DMS 273 (cell line): ENCODE measurements around the gene SLC39A5.
"Not testable (repeated sequence)": the region's sequence is repeated elsewhere in the genome, so short reads cannot be mapped to it uniquely, and the experiment has no call there.

Experiments used
- DNase-seq: peaks from one replicate; lab custom pipeline; 2025; ENCODE audit not compliant: unreplicated experiment; lab: John Stamatoyannopoulos, UW

The SLC39A5 gene

GRCh38 chr12:56242986-56243385 lies 13.1 kb downstream of the SLC39A5 start:
- no peak for DNase-seq

DNA sequence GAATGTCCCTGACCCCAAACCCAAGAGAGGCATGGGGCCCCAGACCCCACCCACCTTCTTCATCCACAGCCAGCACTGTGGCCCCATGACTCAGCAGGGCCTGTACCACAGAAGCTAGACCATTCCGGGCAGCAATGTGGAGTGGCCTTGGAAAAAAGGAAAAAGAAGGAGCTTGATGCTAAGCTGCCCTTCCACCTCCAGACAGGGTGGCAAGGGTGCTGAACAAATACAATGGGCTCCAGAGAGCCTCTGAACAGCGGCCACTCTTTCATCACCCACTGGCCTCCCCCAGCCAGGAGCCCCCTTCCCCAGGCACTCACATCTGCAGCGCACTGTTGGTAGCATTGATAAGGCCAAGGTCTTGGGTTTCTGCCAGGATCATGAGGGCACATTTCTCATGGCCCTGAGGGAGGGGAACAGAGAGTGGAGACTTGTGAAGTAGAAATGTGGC lies 13.9 kb downstream of the SLC39A5 start:
- DNase-seq: no peak

DNA sequence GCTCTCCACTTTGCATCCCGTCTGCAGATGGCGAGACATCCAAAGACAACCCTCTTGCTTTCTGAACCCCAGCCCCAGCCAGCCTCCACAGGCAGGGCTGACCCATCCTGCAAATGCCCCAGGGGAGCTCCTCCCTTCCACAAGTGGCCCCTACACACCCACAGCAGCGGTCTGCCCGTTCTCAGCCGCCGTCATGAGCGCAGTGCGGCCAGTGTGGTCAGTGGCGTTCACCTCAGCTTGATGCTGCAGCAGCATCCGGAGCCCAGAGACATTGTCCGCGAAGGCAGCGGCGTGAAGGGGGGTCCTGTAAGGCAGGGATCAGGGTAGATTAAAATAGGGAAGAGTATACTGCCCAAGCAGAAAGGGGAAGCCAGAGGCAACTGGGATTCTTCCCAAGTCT lies 14.6 kb downstream of the SLC39A5 start:
- no peak for DNase-seq

DNA sequence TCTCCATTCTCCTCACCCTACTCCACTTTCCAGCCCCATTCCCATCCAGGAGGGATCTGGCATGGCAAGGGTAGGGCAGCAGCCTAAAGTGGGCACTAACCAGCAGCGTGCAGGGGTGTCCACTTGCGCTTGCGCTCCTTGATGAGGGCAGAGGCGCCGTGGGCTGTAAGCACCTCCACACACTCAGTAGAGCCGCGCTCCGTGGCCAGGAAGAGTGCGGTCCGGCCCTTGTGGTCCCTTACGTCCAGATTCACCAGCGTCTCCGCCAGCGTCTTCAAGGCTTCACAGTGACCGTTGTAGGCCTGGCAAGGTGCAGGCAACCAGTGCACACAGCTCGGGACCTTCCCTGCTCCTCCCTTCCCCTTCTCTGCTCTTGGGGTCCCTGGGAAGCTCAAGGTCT lies 18.1 kb downstream of the SLC39A5 start:
- no peak for DNase-seq

- no peak for DNase-seq
These were observed 18.9 kb downstream of the SLC39A5 start for GRCh38 chr12:56248711-56249110.

GRCh38 chr12:56252649-56253048 lies 22.8 kb downstream of the SLC39A5 start:
- no peak for DNase-seq

- no peak for DNase-seq
These were observed 23.2 kb downstream of the SLC39A5 start for GRCh38 chr12:56253091-56253490.

DNA sequence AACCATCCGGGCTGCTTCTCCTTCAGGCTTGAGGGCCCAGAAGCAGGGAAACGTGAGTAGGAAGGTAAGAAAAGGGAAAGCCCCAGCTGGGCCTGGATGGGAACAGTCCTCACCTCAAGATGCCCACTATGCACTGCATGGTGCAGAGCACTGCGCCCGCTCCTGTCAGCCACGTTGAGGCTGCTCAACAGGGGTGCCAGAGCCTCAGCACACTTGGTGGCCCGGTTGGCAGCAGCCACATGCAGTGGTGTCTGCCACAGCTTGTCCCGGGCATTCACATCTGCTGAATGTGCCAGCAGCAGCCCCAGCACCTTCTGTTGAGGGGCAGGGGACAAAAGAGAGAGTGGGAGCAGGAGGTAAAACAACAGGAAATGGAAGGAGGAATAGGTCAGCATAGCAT lies 25.8 kb downstream of the SLC39A5 start:
- DNase-seq: no peak

DNA sequence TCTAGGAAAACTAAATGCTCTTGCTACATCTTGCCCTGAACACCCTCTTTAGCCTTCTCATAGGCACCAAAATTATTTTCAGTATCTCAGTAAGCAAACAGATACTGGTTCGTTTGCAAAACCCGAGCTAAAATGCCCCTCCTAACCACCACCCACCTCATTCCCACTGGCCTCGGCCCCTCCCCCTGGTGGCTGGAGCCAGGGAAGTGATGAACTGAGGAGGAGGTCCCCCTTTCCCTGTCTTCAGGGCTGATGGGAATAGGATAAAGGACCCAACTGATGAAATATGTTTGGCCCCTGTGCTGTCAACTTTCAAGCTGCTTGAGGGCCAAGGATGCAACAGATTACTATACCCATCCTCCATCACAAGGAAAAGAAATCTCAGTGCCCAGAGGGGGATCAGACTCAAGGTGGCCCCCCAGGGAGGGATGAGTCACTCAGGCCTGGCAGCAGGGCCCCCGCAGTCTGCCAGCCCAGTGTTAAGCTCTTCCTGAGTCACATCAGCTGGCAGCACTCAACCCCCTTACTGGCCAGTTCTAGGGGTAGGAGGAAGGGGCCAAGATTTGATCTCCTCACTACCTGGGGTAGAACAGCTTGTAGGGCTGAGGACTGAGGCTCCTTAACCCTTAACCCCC lies 26.6 kb downstream of the SLC39A5 start:
- DNase-seq: peak; percentile 28

DNA sequence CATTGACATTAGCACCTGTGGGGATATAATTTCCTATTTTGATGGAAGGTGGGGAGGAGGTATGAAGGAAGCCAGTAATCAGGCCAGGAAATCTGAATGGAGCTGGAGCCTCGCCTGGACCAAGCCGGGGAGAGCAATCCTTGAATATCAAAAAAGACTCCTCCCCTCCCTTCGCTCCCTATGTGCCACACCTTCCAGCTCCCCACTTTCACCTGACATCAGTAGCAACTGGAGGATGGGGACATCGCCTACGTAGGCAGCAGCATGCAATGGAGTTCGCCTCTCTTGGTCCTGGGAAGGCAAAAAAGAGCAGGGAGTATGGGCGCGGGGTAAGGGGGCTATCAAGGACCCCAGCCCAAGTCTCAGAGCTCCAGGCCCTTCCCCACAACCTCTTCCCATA lies 27.2 kb downstream of the SLC39A5 start:
- DNase-seq: no peak

- DNase-seq: peak; percentile 63
These were observed 27.7 kb downstream of the SLC39A5 start for GRCh38 chr12:56257491-56258067.

DNA sequence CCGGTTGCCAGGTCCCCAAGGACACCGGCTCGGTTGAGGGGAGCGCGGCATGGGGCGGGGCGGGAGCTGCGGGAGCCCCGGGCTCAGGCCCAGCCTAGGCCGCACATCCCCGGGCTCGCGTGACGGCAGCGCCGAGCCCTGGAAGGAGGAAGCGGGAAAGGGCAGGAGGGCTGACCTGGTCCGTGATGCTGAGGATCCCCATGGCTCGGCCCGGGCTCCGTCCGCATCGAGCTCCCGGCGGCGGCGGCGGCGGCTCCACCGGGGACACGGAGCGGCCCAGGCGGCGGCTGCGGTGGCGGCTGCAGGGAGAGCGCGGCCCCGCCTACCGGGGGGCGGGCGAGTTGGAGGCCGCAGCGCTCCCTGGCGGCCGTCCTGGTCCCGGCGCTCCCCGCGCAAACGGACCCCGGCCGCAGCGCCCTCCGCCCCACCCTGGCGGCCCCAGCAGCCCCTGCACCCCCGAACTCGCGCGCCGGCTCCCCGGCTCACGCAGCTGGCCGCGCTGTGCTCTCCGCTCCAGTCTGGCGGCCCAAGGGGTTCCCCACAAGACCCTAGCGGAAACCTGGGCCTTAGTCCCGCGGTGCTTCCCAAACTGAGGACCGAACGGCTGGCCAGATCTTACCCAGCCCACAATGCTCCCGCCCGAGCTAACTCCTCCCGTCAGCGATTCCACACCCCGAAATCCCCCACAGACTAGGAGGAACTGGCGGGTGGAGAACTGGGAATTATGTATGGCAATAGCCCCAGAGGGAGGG lies 28.4 kb downstream of the SLC39A5 start, which contains the start of gene ANKRD52:
Gene ANKRD52 (minus strand): TSS at position 317 of the 752 bp plus-strand sequence. CDS start 115 bp downstream, at position 202.
- peak; percentile 86 for DNase-seq

GRCh38 chr12:56258820-56259183 lies 29.0 kb downstream of the SLC39A5 start:
- DNase-seq: no peak

DNA sequence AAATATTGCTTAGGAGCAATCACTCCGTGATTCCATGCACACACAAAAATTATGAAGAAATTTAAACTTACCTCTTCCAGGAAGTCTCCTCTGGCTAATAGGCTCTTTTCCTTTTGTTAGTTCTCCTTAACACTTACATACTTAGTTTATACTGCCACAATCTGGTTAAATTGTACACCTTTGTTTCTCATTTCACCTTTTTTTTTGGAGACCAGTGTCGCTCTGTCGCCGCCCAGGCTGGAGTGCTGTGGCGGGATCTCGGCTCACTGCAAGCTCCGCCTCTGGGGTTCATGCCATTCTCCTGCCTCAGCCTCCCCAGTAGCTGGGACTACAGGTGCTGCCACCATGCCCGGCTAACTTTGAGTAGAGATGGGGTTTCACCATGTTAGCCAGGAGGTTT lies 30.5 kb downstream of the SLC39A5 start:
- DNase-seq: no peak

- no peak for DNase-seq
These were observed 31.1 kb downstream of the SLC39A5 start for GRCh38 chr12:56260921-56261320.

GRCh38 chr12:56261503-56262232 lies 31.8 kb downstream of the SLC39A5 start:
- no peak for DNase-seq

GRCh38 chr12:56262955-56263354 lies 33.1 kb downstream of the SLC39A5 start:
- DNase-seq: not testable (repeated sequence)

DNA sequence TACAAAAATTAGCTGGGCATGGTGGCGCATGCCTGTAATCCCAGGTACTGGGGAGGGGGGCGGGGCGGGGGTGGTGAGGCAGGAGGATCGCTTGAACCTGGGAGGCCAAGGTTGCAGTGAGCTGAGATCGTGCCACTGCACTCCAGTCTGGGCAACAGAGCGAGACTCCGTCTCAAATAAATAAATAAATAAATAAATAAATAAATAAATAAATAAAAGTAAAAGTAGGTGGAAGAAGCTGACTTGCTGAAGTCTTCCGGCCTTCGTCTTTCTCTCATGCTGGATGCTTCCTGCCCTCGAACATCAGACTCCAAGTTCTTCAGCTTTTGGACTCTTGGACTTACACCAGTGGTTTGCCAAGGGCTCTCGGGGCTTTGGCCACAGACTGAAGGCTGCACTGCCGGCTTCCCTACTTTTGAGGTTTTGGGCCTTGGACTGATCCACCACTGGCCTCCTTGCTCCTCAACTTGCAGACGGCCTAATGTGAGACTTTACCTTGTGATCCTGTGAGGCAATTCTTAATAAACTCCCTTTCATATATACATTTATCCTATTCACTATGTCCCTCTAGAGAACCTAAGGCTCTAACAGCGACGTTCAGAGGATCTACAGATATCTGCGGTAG lies 36.3 kb downstream of the SLC39A5 start:
- DNase-seq: not testable (repeated sequence)

GRCh38 chr12:56266693-56267442 lies 37.0 kb downstream of the SLC39A5 start, which contains the start of gene COQ10A:
COQ10A (plus strand) TSS chr12:56266942; CDS start chr12:56267119, 177 bp downstream.
- DNase-seq: peak; percentile 95

DNA sequence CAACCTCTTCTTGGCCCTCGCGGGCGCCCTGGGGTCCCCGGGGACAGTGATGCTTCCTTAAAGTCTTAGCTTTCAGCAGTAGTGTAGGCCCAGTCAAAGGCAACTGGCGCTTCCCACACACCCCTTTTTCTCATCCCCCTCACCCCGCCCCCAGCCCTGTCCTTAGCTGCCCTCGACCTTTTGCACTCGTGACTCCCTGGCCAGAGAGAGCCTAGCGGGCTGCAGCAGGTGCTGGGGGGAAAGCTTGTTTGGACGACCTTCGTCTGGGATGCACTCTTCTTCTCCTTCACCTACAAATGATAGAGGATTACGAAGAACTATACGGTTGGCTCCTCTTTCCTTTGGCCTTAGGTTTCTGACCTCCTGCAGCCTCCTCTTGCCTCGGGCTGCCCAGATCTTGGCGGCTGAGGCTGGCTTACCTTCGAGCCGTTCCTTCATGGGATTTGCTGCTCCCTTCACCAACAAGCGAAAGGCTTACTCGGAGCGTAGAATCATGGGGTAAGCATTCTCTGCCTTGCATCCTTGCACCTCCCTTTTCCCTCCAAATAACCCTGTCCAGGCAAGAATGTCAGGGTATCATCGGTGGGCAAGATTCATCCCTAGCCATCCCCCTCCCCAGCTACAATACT lies 37.7 kb downstream of the SLC39A5 start:
- DNase-seq: no peak
